Hematopoietic multipotent progenitor cell treated with erythropoietin and hydrocortisone succinate and interleukin-3 and kit ligand, for 6 days (in vitro differentiated cells): ENCODE data around the gene SPDYE1.

Source experiments
- DNase-seq: peaks from one replicate; pipeline ENCODE4 v3.0.0-alpha.2; 2015

SPDYE1 gene

GRCh38 chr7:44044315-44045225 lies 46.9 kb downstream of the SPDYE1 start, which contains the start of gene DBNL:
TSS of gene DBNL (plus strand) at chr7:44044702. CDS start at chr7:44044738, 36 bp downstream.
- peak; percentile 94 for DNase-seq

- DNase-seq, result peak; percentile 77
Measured at GRCh38 chr7:44045226-44046014, 47.7 kb downstream of the SPDYE1 start.

- DNase-seq, result peak; percentile 41
Measured at GRCh38 chr7:44046321-44047061, 48.8 kb downstream of the SPDYE1 start.

DNA sequence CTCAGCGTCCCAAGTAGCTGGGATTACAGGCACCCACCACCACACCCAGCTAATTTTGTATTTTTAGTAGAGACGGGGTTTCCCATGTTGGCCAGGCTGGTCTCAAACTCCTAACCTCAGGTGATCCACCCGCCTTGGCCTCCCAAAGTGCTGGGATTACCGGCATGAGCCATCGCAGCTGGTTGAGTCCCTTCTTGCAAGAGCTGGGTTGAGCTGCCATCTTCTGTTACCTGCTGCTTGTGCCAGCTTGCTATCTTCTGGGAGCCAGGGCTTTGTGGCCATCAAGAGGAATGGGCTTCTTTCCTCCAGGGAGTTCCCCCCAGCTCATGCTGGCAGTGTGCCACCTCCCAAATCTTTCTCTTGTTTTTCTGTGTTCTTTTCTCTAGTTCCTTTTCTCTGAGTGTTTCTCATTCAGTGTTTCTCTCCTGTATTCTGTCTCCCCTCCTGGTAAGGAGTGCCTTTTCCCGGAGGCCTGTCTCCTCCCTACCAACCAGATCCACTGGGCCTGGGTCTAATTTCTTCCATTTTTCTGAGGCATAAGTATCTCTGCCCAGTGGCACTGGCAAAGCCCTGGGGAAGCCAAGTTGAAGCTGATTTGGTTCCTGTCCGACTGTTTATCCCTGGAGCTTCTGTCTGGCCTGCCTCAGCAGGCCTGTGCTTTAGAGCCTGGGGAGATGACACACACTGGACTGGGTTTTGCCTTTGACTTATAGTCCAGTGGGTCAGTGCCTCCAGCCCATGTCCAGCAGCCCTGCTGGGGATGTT lies 50.5 kb downstream of the SPDYE1 start:
- no peak for DNase-seq

DNA sequence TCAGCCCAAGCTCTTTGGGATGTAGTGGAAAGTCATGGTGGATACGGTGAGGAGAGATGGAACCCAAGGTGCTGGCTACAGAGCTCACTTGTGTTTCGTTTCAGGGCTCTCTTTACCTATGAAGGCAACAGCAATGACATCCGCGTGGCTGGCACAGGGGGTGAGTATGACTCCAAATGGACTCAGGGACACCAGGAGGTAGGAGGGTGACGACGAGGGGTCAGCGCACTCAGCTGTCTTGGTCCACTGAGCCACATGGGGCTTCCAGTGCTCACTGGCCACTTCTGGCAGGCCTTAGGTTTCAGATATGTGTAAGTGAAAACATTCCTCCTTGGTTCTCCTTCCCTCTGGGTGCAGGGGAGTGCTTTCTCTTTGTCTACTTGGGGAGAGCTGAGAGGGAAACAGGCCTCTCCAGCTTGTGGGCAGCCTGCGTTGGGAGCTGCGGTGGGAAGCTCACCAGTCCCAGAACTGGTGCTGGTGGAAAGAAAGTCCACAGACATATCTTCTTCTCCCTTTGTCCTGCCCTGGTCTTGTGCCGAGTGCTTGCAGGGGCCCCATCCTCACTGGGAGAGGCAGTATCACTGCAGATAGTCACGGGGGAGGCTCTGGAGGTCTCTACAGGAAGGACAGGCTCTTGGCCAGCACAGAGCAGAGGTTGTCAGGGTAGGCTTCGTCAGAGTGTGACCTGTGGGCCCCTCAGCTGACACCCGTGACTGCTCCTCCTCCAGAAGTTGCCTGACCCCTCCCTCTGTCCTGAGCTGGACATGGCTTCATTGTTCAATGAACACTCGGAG lies 52.6 kb downstream of the SPDYE1 start:
- DNase-seq, result no peak

DNA sequence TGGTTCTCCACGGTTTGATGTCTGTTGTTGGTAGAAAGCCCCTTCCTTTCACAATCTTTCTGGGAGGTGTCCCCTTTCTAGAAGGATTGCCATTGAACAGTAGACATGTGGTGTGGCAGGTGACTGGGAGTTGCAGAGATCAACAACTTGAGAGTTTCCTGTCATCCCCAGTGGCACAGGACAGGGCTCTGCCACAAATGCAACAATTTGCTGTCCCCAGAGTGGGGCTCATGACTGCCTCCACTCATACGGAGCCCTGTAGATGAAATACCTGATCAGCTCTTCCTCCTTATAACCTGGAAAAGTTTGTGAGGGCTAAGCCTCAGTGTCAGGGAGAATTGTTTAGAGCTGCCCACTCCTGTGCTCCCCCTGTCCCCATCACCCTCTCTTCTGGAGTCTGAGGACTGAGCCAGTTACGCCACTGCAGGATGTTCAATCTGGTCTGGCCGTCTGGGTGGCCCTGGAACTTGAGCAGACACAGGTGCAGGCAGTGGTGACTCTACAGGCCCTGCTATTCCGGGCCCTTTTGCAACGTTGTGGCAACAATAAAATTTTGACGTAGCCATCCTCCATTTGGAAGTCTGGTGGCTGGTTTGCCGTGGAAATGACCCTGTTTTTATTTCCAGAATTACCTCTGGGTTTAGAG lies 53.3 kb downstream of the SPDYE1 start:
- peak; percentile 0 for DNase-seq

DNA sequence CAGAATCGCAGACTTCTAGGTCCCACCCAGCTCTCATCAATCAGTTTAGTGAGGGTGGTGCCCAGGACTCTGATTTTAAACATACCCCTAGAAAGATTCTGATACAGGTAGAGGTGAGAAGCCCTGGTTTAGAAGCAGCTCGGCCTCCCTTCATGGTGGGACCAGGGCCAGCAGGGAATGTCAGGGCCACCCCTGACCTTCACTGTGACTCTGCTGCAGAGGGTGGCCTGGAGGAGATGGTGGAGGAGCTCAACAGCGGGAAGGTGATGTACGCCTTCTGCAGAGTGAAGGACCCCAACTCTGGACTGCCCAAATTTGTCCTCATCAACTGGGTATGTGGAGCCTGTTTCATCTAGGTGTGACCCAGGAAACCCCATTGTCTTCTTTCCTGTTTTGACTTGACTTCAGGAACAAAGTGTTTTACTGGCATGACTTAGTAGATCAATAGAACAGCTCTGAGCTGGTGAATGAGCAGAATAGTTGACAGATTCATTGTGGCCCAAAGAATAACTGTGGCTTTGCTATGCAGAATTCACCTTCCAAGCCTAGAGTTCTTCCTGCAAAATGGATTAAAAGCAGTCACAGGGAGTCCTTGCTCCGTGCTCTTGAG lies 54.0 kb downstream of the SPDYE1 start:
- DNase-seq, result no peak

DNA sequence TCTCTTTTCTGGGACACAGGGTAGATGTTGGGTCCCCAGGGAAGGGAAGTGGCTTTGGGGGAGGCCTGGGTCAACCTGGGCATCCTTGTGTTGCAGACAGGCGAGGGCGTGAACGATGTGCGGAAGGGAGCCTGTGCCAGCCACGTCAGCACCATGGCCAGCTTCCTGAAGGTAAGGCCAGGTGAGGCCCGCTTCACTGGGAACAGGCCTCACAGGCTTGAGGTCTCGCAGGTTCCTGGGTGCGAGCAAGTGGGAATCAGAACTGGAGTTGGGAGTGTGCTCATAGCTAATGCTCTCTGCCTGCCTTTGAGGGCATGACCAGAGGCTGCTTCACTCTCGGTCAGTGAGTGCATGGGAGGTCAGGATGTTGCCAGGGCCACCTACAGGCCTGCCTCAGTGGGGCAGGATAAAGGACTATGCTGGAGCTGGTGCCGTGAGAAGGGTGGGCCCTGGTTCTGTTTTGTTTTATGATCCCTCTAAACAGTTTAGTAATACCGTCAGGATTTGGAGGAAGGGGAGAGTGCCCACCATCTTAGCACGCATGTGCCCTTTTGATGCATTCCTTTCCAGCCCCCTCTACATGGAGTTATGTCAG lies 55.2 kb downstream of the SPDYE1 start:
- no peak for DNase-seq

DNA sequence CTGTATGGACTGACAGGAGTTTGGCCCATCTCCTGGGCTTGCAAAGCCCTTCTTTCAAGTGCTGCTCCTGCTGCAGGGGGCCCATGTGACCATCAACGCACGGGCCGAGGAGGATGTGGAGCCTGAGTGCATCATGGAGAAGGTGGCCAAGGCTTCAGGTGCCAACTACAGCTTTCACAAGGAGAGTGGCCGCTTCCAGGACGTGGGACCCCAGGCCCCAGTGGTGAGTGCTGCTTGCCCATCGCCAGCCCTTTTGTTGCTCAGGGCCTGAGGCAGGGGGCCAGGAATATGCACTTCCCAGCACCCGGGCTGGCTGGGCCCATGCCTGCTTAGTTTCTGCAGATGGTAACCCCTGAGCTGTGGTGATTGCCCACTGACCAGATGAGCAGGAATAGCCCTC lies 59.0 kb downstream of the SPDYE1 start:
- no peak for DNase-seq

DNA sequence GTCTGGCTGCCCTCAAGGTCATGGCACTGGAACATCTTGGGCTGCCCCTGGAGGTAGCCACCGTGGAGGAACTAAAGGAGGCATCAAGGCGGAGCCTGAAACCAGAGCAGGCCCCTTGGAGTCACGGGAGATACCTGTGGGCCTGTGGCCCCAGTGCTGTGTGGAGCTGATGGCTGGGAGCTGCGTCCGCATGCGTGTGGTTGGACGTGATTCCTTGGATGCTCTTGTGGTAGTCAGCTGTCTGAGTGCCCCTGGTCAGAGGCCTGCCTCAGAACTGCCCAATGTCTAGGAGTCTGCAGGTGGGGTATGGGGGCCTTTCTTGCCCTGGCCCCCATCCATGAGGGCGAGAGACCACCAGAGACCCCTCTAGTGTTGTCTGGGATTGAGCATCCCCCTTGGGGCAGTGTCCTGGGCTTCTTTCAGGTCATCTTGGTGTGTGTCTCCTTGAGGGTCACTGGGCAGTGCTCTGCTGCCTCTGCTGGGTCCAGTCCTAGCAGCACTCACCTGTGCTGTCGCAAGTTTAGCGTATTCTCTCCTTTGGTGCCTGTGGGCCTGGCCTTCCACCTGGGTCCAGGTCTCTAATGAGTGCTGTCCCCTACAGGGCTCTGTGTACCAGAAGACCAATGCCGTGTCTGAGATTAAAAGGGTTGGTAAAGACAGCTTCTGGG lies 59.6 kb downstream of the SPDYE1 start:
- DNase-seq, result no peak

GRCh38 chr7:44057849-44058758 lies 60.4 kb downstream of the SPDYE1 start:
- DNase-seq, result no peak

- no peak for DNase-seq
Measured at GRCh38 chr7:44058759-44059218, 61.1 kb downstream of the SPDYE1 start.

GRCh38 chr7:44059219-44060090 lies 61.8 kb downstream of the SPDYE1 start:
- DNase-seq, result no peak
